ENCODE measurements around the gene ADGRL2.
"Not testable (repeated sequence)": the region's sequence is repeated elsewhere in the genome, so short reads cannot be mapped to it uniquely, and the experiment has no call there.

Gene ADGRL2

DNA sequence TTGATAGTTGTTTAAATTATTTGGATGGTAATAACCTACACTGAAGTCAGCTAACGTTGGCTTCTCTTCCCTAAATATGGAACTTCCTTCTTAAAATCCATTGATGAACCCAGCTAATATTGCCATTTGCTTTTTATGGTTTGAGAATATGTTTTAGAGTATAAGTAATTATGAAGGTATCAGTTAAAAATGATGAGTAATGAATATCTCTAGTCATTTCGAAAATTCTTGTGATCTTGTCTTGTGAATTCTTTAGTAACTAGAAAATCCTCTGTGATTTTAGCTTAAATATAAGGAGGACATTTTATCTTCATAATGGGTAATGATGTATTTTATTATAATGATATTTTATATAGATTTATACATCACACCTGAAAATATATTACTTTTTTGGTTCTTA lies 50.5 kb downstream of the ADGRL2 start:
- DNase-seq (ENCODE audit: low read depth) = no peak
- TF ChIP-seq, protein P1, sequence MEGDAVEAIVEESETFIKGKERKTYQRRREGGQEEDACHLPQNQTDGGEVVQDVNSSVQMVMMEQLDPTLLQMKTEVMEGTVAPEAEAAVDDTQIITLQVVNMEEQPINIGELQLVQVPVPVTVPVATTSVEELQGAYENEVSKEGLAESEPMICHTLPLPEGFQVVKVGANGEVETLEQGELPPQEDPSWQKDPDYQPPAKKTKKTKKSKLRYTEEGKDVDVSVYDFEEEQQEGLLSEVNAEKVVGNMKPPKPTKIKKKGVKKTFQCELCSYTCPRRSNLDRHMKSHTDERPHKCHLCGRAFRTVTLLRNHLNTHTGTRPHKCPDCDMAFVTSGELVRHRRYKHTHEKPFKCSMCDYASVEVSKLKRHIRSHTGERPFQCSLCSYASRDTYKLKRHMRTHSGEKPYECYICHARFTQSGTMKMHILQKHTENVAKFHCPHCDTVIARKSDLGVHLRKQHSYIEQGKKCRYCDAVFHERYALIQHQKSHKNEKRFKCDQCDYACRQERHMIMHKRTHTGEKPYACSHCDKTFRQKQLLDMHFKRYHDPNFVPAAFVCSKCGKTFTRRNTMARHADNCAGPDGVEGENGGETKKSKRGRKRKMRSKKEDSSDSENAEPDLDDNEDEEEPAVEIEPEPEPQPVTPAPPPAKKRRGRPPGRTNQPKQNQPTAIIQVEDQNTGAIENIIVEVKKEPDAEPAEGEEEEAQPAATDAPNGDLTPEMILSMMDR (IDR thresholded peaks at IDR 0.05; ENCODE audit: low read length, missing control alignments) = no peak

DNA sequence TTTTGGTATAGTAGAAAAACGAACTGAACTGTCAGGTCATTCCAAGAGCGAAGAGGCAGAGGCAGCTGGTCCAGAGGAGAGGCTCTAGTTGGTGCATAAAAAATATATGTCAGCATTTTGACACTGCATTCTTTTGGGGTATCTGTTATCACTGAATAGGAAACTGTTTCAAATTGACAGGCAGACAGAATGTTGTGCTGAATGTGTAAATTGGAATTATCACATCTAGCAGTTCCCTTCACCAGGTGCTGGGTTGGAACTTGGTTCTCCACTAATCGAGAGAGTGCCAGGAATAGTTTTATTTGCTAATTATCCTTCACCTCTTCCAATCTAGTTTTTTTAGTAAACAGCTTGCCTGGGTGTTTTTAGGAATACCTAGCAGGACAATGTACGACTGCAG lies 52.2 kb downstream of the ADGRL2 start:
- H3K4me3 ChIP-seq (replicated peaks; ENCODE audit: low read depth, low read length) = no peak overlapping the region
- no peak for DNase-seq (ENCODE audit: low read depth)
- TF ChIP-seq, protein P1 (IDR thresholded peaks at IDR 0.05; ENCODE audit: low read length, missing control alignments) = no peak

More for the DNA sequence above, 50.5 kb downstream of the ADGRL2 start:
- H3K4me3 ChIP-seq (replicated peaks; ENCODE audit: low read depth, low read length) = no peak overlapping the region

DNA sequence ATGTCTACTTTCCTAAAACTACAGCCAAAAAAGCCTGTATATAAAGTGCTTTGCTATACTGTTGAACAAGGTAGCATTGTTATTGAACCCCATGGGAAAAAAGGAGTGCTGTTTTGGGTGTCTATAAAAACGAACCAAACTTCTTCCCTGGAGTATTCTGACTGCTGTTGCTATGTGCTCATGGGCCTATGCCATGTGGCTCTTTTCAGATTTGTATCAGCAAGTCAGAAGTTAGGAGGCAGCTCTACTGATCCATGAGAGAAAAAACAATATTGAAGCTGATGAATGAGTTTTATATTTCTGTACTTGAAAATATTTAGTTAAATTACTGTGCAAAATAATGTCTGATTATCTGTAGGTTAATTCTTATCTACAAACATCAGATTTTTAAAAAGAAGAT lies 66.5 kb downstream of the ADGRL2 start:
- no peak overlapping the region for H3K4me3 ChIP-seq (replicated peaks; ENCODE audit: low read depth, low read length)
- TF ChIP-seq, protein P1 (IDR thresholded peaks at IDR 0.05; ENCODE audit: low read length, missing control alignments) = no peak
- peak; percentile 22 for DNase-seq (ENCODE audit: low read depth)

DNA sequence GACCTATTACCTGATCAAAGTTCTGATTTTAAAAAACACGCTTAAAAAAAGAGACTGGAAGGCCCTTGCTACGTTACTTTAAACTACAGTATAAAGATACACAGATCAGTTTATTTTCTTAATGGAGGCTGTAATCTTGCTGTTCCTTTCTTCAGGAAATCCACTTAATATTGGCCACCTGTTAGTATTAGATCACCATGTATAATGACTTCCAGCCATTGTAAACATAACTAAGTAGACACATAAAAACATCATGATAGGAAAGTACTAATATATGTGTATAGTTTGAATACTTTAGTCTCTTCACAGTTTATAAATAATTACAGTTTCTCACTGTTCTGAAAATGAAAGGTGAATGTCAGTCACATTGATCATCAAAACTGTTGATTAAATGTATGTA lies 68.6 kb downstream of the ADGRL2 start:
- TF ChIP-seq, protein P1 (IDR thresholded peaks at IDR 0.05; ENCODE audit: low read length, missing control alignments) = no peak
- no peak for DNase-seq (ENCODE audit: low read depth)
- no peak overlapping the region for H3K4me3 ChIP-seq (replicated peaks; ENCODE audit: low read depth, low read length)

DNA sequence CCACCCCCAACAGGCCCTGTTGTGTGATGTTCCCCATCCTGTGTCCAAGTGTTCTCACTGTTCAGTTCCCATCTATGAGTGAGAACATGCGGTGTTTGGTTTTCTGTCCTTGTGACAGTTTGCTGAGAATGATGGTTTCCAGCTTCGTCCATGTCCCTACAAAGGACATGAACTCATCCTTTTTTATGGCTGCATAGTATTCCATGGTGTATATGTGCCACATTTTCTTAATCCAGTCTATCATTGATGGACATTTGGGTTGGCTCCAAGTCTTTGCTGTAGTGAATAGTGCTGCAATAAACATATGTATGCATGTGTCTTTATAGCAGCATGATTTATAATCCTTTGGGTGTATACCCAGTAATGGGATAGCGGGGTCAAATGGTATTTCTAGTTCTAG lies 70.4 kb downstream of the ADGRL2 start:
- not testable (repeated sequence) for H3K4me3 ChIP-seq (replicated peaks; ENCODE audit: low read depth, low read length); DNase-seq (ENCODE audit: low read depth)

DNA sequence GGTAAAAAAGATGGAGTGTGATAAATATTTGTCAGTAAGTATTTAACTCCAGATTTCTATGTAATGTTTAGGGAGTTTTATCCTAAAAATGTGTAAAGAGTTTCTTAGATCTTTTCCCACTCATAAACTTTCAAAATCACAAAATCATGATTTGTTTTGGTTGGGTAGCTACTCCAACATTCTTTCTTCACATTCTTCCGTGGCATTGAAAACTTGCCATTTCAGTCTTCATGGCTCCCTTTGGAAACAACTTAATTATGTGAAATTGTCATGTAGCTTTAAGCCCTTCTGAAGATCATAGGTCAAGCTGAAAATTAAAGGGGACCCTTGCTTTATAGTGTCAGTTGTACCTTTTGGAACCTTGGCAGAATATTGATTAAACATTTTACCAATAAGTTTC lies 73.2 kb downstream of the ADGRL2 start:
- DNase-seq (ENCODE audit: low read depth) = no peak
- TF ChIP-seq, protein P1 (IDR thresholded peaks at IDR 0.05; ENCODE audit: low read length, missing control alignments) = no peak
- H3K4me3 ChIP-seq (replicated peaks; ENCODE audit: low read depth, low read length) = no peak overlapping the region

DNA sequence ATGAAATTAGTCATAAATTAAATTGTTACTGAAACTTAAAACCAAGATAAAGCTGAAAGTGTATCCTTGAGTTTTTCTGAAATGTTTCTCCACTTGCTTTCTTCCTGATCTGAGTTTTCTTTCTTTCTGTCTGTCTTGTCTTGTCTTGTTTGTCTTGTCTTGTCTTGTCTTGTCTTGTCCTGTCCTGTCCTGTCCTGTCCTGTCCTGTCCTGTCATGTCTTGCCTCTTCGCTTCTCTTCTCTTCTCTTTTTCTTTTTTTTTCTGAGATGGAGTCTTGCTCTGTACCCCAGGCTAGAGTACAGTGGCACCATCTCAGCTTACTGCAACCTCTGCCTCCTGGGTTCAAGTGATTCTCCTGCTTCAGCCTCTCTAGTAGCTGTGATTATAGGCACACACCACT lies 73.7 kb downstream of the ADGRL2 start:
- no peak overlapping the region for H3K4me3 ChIP-seq (replicated peaks; ENCODE audit: low read depth, low read length)
- DNase-seq (ENCODE audit: low read depth) = no peak
- TF ChIP-seq, protein P1 (IDR thresholded peaks at IDR 0.05; ENCODE audit: low read length, missing control alignments) = no peak

DNA sequence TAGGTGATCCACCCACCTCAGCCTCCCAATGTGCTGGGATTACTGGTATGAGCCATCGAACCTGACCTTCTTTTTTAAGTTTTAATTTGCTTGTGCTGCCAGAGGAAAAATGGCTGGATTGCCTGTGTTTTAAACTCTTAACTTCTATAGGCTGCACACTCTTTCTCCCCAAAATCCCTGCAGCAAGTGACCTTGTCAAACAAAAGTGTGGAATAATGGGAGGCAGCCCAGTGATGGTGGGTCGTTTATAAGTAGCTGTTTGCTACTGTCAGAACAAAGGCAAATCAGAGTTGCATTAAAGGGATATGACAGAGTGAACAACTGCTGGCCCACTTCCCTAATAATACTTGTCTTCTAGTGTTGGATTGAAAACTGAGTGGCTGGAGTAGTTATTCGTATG lies 74.2 kb downstream of the ADGRL2 start:
- TF ChIP-seq, protein P1 (IDR thresholded peaks at IDR 0.05; ENCODE audit: low read length, missing control alignments) = no peak
- H3K4me3 ChIP-seq (replicated peaks; ENCODE audit: low read depth, low read length) = no peak overlapping the region
- no peak for DNase-seq (ENCODE audit: low read depth)
